NCI-H1694 (cell line): Measurements from ENCODE around the gene ZFAND3.

Experiments used
- DNase-seq: peaks from one replicate; lab custom pipeline; 2025; lab: John Stamatoyannopoulos, UW

Gene ZFAND3

GRCh38 chr6:38134704-38135088 is 315.2 kb downstream of the ZFAND3 start:
- no peak for DNase-seq

GRCh38 chr6:38136547-38136946 is 317.0 kb downstream of the ZFAND3 start:
- DNase-seq, result no peak

GRCh38 chr6:38137608-38138265 is 318.2 kb downstream of the ZFAND3 start:
- DNase-seq, result no peak

- DNase-seq, result no peak
Observed at GRCh38 chr6:38138374-38138773, 318.8 kb downstream of the ZFAND3 start.

GRCh38 chr6:38141085-38141484 is 321.6 kb downstream of the ZFAND3 start:
- no peak for DNase-seq

GRCh38 chr6:38141716-38142115 is 322.2 kb downstream of the ZFAND3 start:
- DNase-seq, result no peak

- no peak for DNase-seq
Observed at GRCh38 chr6:38142178-38142902, 322.8 kb downstream of the ZFAND3 start.

GRCh38 chr6:38143191-38144150 is 323.9 kb downstream of the ZFAND3 start:
- no peak for DNase-seq

GRCh38 chr6:38144365-38144945 is 324.9 kb downstream of the ZFAND3 start:
- no peak for DNase-seq

- no peak for DNase-seq
Observed at GRCh38 chr6:38146021-38146733, 326.6 kb downstream of the ZFAND3 start.

GRCh38 chr6:38146734-38147027 is 327.2 kb downstream of the ZFAND3 start:
- no peak for DNase-seq

GRCh38 chr6:38148606-38149005 is 329.1 kb downstream of the ZFAND3 start:
- DNase-seq, result no peak

GRCh38 chr6:38149531-38149930 is 330.0 kb downstream of the ZFAND3 start:
- no peak for DNase-seq

- no peak for DNase-seq
Observed at GRCh38 chr6:38150021-38150420, 330.5 kb downstream of the ZFAND3 start.

- no peak for DNase-seq
Observed at GRCh38 chr6:38150681-38151296, 331.3 kb downstream of the ZFAND3 start.

GRCh38 chr6:38151580-38152500 is 332.3 kb downstream of the ZFAND3 start:
- no peak for DNase-seq

GRCh38 chr6:38152620-38153019 is 333.1 kb downstream of the ZFAND3 start:
- DNase-seq, result no peak

GRCh38 chr6:38153076-38153797 is 333.7 kb downstream of the ZFAND3 start:
- DNase-seq, result no peak

GRCh38 chr6:38153798-38154345 is 334.3 kb downstream of the ZFAND3 start:
- DNase-seq, result no peak
